ENCODE results near the gene PRDX4.
"Not testable (repeated sequence)": the region's sequence is repeated elsewhere in the genome, so short reads cannot be mapped to it uniquely, and the experiment has no call there.

PRDX4 gene

GRCh38 chrX:23666282-23666681 is 1.0 kb upstream of the PRDX4 start:
- no peak for DNase-seq
- intact Hi-C loops (cut with DNase I): no loop called here

DNA sequence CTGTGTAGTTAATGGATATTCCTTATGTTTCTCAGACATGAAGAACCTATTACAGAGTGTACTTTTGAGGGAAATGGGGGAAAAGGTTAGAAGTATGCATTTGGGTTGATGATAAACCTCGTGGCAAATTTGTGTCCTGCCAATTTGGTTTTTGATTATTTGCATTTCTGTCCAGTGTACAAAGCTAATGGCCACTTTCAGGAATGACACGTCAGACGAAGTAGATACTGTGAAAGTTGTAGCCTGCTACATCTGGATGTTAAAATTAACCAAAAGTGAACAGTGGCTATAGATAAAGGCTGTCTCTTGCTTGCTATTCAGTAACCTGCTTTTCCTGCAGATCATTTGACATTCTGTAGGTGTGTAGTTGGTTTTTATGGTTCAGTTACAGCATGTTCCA is 1.0 kb downstream of the PRDX4 start:
- DNase-seq: no peak

GRCh38 chrX:23670528-23670927 is 3.2 kb downstream of the PRDX4 start:
- DNase-seq: no peak
- intact Hi-C loops (cut with DNase I): no loop called here

More for the DNA sequence above, 1.0 kb downstream of the PRDX4 start:
- intact Hi-C loops (cut with DNase I): no loop called here

- intact Hi-C loops (cut with DNase I): no loop called here
- DNase-seq: no peak
Measured at GRCh38 chrX:23673108-23673507, 5.8 kb downstream of the PRDX4 start.

GRCh38 chrX:23676486-23676885 is 9.2 kb downstream of the PRDX4 start:
- DNase-seq; intact Hi-C loops (cut with DNase I): not testable (repeated sequence)

- no peak for DNase-seq
- intact Hi-C loops (cut with DNase I): loop anchor here (5.0 kb wide), 1 partner anchor 215 kb away; the partner anchor contains the start of genes APOO and CXorf58
Measured at GRCh38 chrX:23692166-23692565, 24.9 kb downstream of the PRDX4 start.

DNA sequence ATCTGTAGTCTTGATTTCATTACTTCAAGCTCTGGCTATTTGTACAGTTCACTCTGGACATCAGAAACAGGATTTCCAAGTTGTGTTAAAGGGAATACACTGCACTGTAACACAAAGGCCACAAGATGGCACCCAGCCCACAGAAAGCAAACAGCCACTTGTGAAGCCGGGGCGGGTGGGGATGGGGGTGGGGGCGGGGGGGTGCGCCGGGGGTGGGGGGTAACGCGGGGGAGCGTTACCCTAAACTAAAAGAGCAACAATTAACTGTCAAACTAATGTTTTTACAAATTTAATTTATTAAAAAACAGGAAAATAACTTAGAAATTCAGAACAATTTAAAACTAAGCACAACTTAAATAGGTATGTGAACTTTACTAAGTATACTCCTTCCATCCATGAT is 27.3 kb downstream of the PRDX4 start:
- intact Hi-C loops (cut with DNase I): loop anchor here (5.0 kb wide), 1 partner anchor 213 kb away; the partner anchor contains the start of genes APOO and CXorf58
- peak in 41 of 42 donors; percentile 13 to 77 (median 58) for DNase-seq

GRCh38 chrX:23699636-23700194 is 32.4 kb downstream of the PRDX4 start:
- DNase-seq: peak in 22 of 42 donors; percentile 2 to 45 (median 14)
- intact Hi-C loops (cut with DNase I): no loop called here

DNA sequence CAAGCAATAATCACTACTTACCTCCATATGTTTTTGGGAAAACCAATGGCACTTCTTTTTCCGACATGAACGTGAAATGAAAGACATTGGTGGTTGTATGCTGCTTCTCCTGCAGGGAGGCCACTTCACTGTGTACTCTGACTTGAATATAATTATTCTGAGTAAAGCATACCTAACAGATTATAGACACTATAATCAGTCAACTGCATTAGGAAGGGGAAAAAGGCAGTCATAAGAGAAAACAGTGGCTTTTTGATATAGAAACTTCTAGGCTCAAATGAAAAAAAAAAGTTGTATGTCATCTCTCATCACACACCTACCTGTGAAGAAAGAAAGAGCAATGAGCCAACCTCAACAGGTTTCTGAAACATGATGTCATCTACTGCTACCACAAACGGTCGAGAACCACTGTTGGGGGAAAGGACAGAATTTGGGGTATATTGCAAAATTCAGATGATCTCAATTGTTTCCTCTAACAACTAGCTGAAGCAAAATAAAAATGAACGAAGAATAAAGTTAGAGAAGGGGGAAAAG is 37.4 kb downstream of the PRDX4 start:
- no peak for DNase-seq
- intact Hi-C loops (cut with DNase I): no loop called here

DNA sequence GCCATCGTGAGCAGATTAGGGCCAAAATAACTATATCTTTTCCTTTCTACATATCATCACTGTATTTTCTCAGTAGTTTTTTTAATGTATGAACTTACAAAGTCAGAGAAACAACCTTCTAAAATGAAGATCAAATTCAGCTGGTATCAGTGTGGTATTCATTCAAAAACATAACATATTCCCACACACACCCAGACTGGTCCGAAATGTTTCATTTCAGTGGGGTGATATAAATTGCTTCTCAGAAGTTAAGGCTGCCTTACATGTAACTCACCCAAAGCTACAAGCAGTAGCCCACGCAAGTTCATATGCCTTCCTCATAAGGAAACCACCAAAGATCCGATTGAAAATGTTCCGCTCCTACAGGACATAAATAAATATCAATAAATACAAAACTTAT is 37.9 kb downstream of the PRDX4 start:
- intact Hi-C loops (cut with DNase I): no loop called here

DNA sequence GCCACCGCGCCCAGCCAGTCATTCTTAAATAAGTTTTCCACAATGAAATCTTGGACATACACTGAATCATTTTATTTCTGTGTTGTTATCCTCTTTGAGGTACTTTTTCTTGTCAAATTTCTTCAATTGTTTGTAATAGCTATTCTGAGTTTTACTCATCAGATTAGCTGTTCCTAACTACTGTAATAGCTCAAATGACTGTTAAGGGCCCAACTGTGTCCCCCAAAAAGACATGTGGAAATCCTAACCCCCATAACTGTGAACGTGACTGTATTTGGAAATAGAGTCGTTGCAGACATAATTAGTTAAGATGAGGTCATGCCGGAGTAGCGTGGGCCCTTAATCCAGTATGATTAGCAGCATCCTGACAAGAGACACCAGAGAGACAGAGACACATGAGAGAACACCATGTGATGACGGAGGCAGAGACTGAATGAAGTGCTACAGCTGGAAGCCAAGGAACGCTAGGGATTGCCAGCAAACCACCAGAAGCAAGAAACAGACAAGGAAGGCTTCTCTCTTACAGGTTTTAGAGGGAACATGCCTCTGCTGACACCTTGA is 52.9 kb downstream of the PRDX4 start:
- DNase-seq: no peak
- intact Hi-C loops (cut with DNase I): no loop called here

More for the DNA sequence above, 37.9 kb downstream of the PRDX4 start:
- no peak for DNase-seq

DNA sequence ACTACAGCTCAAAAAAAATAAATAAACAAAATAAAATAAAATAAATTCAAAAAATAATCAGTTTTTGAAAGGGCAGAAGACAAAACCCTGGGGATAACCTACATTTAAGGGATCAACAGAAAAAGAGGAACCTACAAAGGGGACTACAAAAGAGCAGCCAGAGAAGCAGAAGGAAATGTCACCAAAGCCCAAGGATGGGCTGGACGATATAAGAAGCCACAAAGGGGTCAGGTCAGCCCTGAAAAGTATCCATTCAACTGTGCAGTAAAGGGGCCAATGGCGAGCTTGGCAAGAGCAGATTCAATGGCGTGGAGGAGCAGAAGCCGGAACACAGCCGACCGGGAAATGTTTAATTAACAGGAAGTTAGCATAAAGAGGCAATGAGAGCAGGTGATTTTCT is 58.9 kb downstream of the PRDX4 start:
- no peak for DNase-seq
- intact Hi-C loops (cut with DNase I): no loop called here

DNA sequence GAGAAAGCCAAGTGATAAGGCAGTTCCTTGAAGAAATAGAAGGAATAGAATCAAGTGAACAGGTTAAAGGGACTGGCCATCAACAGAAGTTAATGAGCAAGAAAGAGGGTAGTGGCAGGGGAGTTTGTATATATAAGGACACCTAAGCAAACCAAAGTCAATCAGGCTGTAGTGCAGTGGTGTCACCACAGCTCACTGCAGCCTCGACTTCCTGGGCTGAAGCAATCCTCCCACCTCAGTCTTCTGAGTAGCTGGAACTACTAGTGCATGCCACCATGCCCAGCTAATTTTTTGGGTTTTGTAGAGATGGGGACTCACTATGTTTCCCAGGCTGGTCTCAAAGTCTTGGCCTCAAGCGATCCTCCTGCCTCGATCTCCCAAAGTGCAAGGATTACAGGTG is 59.9 kb downstream of the PRDX4 start:
- DNase-seq: no peak
- intact Hi-C loops (cut with DNase I): no loop called here

GRCh38 chrX:23729214-23729613 is 61.9 kb downstream of the PRDX4 start:
- intact Hi-C loops (cut with DNase I): no loop called here

GRCh38 chrX:23731951-23732350 is 64.7 kb downstream of the PRDX4 start:
- intact Hi-C loops (cut with DNase I): no loop called here

More at GRCh38 chrX:23729214-23729613, 61.9 kb downstream of the PRDX4 start:
- no peak for DNase-seq

DNA sequence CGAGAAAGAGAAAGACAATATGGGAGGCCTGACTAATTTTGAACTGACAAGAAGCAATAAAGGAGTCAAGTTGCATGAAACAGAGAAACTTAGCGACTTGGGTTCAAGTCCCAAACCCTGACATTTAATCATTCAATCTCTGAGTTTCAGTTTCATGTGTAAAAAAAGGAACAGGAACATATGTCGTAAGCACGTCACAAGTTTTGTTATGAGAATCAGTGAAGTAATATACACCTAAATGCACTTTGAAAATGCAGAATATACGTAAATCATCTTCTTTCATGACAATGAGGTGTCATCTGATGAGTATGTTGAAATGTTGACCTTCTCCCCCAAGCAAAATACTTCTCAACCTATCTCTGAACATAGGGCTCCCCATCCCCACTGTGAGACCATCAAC is 65.4 kb downstream of the PRDX4 start:
- DNase-seq: no peak
- intact Hi-C loops (cut with DNase I): no loop called here

More at GRCh38 chrX:23731951-23732350, 64.7 kb downstream of the PRDX4 start:
- DNase-seq: no peak
